HEK293 (cell line): ENCODE data around the gene RFNG.

Source experiments
- CTCF ChIA-PET: fragments of 350-600 bp; formaldehyde crosslinking; extraction: SDS; loops from one replicate; lab custom pipeline; 2021; ENCODE audit warnings: antibody characterized with exemption; lab: Yijun Ruan, JAX
- POLR2A ChIA-PET: fragments of 300-600 bp; formaldehyde crosslinking; extraction: SDS; loops from one replicate; lab custom pipeline; 2020; ENCODE audit warnings: antibody characterized with exemption, inconsistent platforms; lab: Yijun Ruan, JAX
- H3K27ac ChIP-seq: fragments of 200-500 bp; sonication (Bioruptor generic); 2 replicates; pipeline ENCODE4 v1.5.1; 2014; ENCODE audit warnings: low read depth, low read length, control low read depth, inconsistent platforms; ENCODE audit errors: extremely low read depth
- H3K36me3 ChIP-seq, 2 experiments: fragments of 200-500 bp in 1 of 2; sonication (Bioruptor generic) in 1 of 2; 1 replicate in 1 of 2; 2 replicates in 1 of 2; pipeline ENCODE4 v1.5.1; 2014 to 2017; ENCODE audit warnings: inconsistent platforms in 2 of 2, low read length in 2 of 2; ENCODE audit not compliant: control insufficient read depth in 2 of 2, insufficient read depth in 1 of 2
- H3K4me1 ChIP-seq: fragments of 200-500 bp; sonication (Bioruptor generic); 2 replicates; pipeline ENCODE4 v1.5.1; 2014; ENCODE audit warnings: mild to moderate bottlenecking, low read length, inconsistent platforms; ENCODE audit not compliant: control insufficient read depth, insufficient read depth
- H3K4me3 ChIP-seq: 2 replicates; pipeline ENCODE4 v1.5.1; 2011; ENCODE audit warnings: low read depth, mild to moderate bottlenecking, control low read depth, low read length, moderate library complexity
- H3K9me3 ChIP-seq: fragments of 200-500 bp; sonication (Bioruptor generic); 2 replicates; pipeline ENCODE4 v1.5.1; 2014; ENCODE audit warnings: low read depth, low read length, inconsistent platforms; ENCODE audit not compliant: control insufficient read depth, insufficient read depth
- BCL11B ChIP-seq: fragments of 450-650 bp; formaldehyde crosslinking; IDR thresholded peaks from 2 replicates; pipeline ENCODE4 v1.5.1; 2016; ENCODE audit warnings: low read depth, missing biosample characterization, missing genetic modification characterization
- GLIS1 ChIP-seq: fragments of 450-650 bp; formaldehyde crosslinking; IDR thresholded peaks from 2 replicates; pipeline ENCODE4 v1.5.1; 2016; ENCODE audit warnings: missing biosample characterization, missing genetic modification characterization
- GLIS2 ChIP-seq: fragments of 450-650 bp; formaldehyde crosslinking; IDR thresholded peaks from 2 replicates; pipeline ENCODE4 v1.5.1; 2016; ENCODE audit warnings: missing biosample characterization, missing genetic modification characterization
- HOXC10 ChIP-seq: sonication (generic); formaldehyde crosslinking; IDR thresholded peaks from 2 replicates; pipeline ENCODE4 v1.8.1; 2023; ENCODE audit warnings: mild to moderate bottlenecking, missing genetic modification reagents
- MEIS1 ChIP-seq: sonication (generic); formaldehyde crosslinking; IDR thresholded peaks from 2 replicates; pipeline ENCODE4 v1.8.1; 2022; ENCODE audit warnings: missing genetic modification reagents, mild to moderate bottlenecking, borderline replicate concordance
- YY1 ChIP-seq: fragments of 450-650 bp; formaldehyde crosslinking; IDR thresholded peaks from 2 replicates; pipeline ENCODE4 v1.5.1; 2018; ENCODE audit warnings: missing biosample characterization, missing genetic modification characterization
- ZEB2 ChIP-seq: fragments of 450-650 bp; formaldehyde crosslinking; IDR thresholded peaks from 2 replicates; pipeline ENCODE4 v1.5.1; 2016; ENCODE audit warnings: missing biosample characterization, missing genetic modification characterization
- ZIC2 ChIP-seq: fragments of 450-650 bp; formaldehyde crosslinking; IDR thresholded peaks from 2 replicates; pipeline ENCODE4 v1.5.1; 2016; ENCODE audit warnings: missing biosample characterization, missing genetic modification characterization
- ZNF211 ChIP-seq: fragments of 450-650 bp; formaldehyde crosslinking; IDR thresholded peaks from 2 replicates; pipeline ENCODE4 v1.5.1; 2016; ENCODE audit warnings: low read depth, missing biosample characterization, missing genetic modification characterization
- ZNF335 ChIP-seq: fragments of 450-650 bp; formaldehyde crosslinking; conservative IDR thresholded peaks from 2 replicates; pipeline ENCODE4 v1.5.1; 2016; ENCODE audit warnings: missing biosample characterization, missing genetic modification characterization
- ZNF394 ChIP-seq: fragments of 450-650 bp; formaldehyde crosslinking; IDR thresholded peaks from 2 replicates; pipeline ENCODE4 v1.5.1; 2016; ENCODE audit warnings: missing biosample characterization, missing genetic modification characterization, mild to moderate bottlenecking, moderate library complexity, borderline replicate concordance
- ZNF423 ChIP-seq: fragments of 450-650 bp; formaldehyde crosslinking; IDR thresholded peaks from 2 replicates; pipeline ENCODE4 v1.5.1; 2016; ENCODE audit warnings: missing biosample characterization, missing genetic modification characterization
- ZNF513 ChIP-seq: fragments of 450-650 bp; IDR thresholded peaks from 2 replicates; pipeline ENCODE4 v1.5.1; 2018; ENCODE audit warnings: missing biosample characterization, missing genetic modification characterization
- ZNF514 ChIP-seq: fragments of 450-650 bp; formaldehyde crosslinking; IDR thresholded peaks from 2 replicates; pipeline ENCODE4 v1.5.1; 2016; ENCODE audit warnings: missing biosample characterization, missing genetic modification characterization
- ZNF560 ChIP-seq: fragments of 450-650 bp; formaldehyde crosslinking; IDR thresholded peaks from 2 replicates; pipeline ENCODE4 v1.5.1; 2017; ENCODE audit warnings: missing biosample characterization, missing genetic modification characterization, borderline replicate concordance
- ZNF600 ChIP-seq: fragments of 450-650 bp; formaldehyde crosslinking; IDR thresholded peaks from 2 replicates; pipeline ENCODE4 v1.5.1; 2016; ENCODE audit warnings: missing biosample characterization, missing genetic modification characterization
- TF ChIP-seq, protein P1 (sequence below): fragments of 450-650 bp; formaldehyde crosslinking; conservative IDR thresholded peaks from 2 replicates; pipeline ENCODE4 v1.5.1; 2016; ENCODE audit warnings: low read depth, missing biosample characterization, missing genetic modification characterization
- TF ChIP-seq, protein P2 (sequence below): fragments of 450-650 bp; formaldehyde crosslinking; optimal IDR thresholded peaks from 2 replicates; pipeline ENCODE3; 2016; ENCODE audit warnings: missing biosample characterization, mild to moderate bottlenecking, missing genetic modification characterization

Gene RFNG

DNA sequence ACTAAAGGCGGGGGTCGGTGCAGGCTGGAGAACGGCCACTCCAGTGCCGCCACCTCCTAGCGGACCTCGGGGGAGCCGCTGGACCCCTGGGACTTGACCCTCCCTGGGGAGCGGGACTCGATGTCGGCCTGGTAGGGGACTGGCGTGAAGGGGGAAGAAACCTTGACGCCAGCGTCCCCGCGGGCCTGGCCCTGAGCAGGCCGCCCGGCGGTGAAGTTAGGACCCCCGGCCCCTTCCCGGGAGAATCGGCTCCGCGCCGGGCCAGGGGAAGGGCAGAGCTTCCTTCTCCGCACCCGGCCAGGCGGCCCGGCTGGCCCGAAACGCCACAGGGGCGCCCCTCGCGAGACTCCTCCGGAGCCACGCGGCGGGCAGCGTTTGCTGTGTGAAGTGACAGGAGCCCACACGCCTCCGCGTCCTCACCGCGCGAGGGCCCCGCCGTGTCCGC is 13.6 kb upstream of the RFNG start:
- peak overlapping the region; percentile 83 for H3K4me3 ChIP-seq
- TF ChIP-seq MEIS1 (CRISPR knock-in tag) = 0 out of 2 replicates have a peak, but pooled peaks have one; percentile 13
- peak; percentile 74; the same call in 1 of the 2 replicates for TF ChIP-seq GLIS2 (tag by site-specific recombination)
- no peak for TF ChIP-seq ZNF394
- TF ChIP-seq ZNF423 (tag by site-specific recombination) = 0 out of 2 replicates have a peak, but pooled peaks have one; percentile 23
- no peak for TF ChIP-seq ZEB2
- TF ChIP-seq ZIC2 (tag by site-specific recombination) = peak; percentile 54; the same call in 1 of the 2 replicates
- TF ChIP-seq, protein P1, sequence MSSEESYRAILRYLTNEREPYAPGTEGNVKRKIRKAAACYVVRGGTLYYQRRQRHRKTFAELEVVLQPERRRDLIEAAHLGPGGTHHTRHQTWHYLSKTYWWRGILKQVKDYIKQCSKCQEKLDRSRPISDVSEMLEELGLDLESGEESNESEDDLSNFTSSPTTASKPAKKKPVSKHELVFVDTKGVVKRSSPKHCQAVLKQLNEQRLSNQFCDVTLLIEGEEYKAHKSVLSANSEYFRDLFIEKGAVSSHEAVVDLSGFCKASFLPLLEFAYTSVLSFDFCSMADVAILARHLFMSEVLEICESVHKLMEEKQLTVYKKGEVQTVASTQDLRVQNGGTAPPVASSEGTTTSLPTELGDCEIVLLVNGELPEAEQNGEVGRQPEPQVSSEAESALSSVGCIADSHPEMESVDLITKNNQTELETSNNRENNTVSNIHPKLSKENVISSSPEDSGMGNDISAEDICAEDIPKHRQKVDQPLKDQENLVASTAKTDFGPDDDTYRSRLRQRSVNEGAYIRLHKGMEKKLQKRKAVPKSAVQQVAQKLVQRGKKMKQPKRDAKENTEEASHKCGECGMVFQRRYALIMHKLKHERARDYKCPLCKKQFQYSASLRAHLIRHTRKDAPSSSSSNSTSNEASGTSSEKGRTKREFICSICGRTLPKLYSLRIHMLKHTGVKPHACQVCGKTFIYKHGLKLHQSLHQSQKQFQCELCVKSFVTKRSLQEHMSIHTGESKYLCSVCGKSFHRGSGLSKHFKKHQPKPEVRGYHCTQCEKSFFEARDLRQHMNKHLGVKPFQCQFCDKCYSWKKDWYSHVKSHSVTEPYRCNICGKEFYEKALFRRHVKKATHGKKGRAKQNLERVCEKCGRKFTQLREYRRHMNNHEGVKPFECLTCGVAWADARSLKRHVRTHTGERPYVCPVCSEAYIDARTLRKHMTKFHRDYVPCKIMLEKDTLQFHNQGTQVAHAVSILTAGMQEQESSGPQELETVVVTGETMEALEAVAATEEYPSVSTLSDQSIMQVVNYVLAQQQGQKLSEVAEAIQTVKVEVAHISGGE (tag by site-specific recombination) = peak; percentile 32; the same call in 1 of the 2 replicates
- peak; percentile 73 for TF ChIP-seq ZNF335 (tag by site-specific recombination)
- 0 out of 2 replicates have a peak, but pooled peaks have one; percentile 12 for TF ChIP-seq GLIS1
- TF ChIP-seq ZNF514 (tag by site-specific recombination) = no peak
- no peak for TF ChIP-seq YY1
- TF ChIP-seq HOXC10 (CRISPR knock-in tag) = 0 out of 2 replicates have a peak, but pooled peaks have one; percentile 17
- TF ChIP-seq, protein P2, sequence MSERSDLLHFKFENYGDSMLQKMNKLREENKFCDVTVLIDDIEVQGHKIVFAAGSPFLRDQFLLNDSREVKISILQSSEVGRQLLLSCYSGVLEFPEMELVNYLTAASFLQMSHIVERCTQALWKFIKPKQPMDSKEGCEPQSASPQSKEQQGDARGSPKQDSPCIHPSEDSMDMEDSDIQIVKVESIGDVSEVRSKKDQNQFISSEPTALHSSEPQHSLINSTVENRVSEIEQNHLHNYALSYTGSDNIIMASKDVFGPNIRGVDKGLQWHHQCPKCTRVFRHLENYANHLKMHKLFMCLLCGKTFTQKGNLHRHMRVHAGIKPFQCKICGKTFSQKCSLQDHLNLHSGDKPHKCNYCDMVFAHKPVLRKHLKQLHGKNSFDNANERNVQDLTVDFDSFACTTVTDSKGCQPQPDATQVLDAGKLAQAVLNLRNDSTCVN (tag by site-specific recombination) = peak; percentile 53
- TF ChIP-seq BCL11B (tag by site-specific recombination) = 0 out of 2 replicates have a peak, but pooled peaks have one; percentile 7
- TF ChIP-seq, all 188 proteins: peak for 10
- H3K9me3 ChIP-seq = no peaks in the 10 kb centered on the region
- peak overlapping the region; percentile 95 for H3K27ac ChIP-seq
- H3K36me3 ChIP-seq = peaks cover 0 to 44% of the 10 kb centered on the region in 2 experiments; a peak in 1 of 3 replicates
- CTCF ChIA-PET = interaction anchor here (0.6 to 1.9 kb wide), 3 partner anchors 11 to 92 kb away, joined by 3 to 5 read pairs (median 3); no protein-coding TSS in a partner anchor
- POLR2A ChIA-PET = interaction anchor here (0.6 to 2.5 kb wide), 7 partner anchors 12 to 30 kb away, joined by 3 to 19 read pairs (median 4); partner anchors contain the start of genes DCXR and GPS1
- H3K4me1 ChIP-seq = peaks cover 7% of the 10 kb centered on the region; the same call in 1 of the 2 replicates

DNA sequence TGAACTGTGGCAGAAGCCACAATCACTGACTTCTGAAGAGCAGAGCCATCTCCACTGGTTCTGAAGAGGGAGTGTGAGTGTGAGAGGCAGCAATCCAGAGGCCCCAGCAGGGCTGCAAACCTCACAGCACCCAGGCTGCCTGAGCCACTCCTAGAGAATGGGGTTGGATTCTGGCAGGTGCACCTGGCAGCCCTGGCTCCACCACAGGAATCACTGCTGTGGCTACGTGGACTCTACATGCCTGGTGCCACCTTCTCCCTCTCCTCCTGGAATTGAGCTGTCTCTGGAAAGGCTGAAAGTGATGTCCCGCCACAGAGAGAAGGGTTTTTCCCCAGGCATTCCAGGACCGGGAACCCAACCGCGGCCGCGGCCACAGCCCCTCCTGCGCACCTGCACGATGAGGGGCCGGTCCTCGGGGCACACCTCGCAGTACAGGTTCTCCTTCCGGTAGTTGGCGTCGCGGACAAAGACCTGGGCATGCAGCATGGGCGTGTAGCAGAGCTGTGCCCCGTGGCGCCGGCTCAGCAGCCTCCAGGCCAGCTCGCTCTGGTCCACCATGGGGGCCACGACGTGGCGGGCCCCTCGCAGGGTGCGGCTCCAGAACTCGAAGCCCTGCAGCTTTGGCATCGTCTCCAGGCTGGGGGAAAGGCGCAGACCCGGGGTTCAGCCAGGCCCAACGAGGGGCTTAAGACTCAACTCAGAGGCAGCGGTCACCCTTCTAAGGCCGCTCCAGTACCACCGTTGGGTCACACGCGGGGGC is 13.0 kb upstream of the RFNG start:
- Histone ChIP-seq H3K27ac (peak overlapping the region; percentile 95), H3K36me3 (peaks cover 3 to 50% of the 10 kb centered on the region in 2 experiments; a peak in 1 of 3 replicates), H3K4me3 (peak overlapping the region; percentile 83), H3K4me1 (peaks cover 7% of the 10 kb centered on the region; the same call in 1 of the 2 replicates), H3K9me3 (no peaks in the 10 kb centered on the region)
- CTCF ChIA-PET = interaction anchor here (0.6 to 1.2 kb wide), 4 partner anchors 15 to 92 kb away, joined by 3 to 5 read pairs (median 3); partner anchors contain the start of gene DCXR
- POLR2A ChIA-PET = interaction anchor here (0.6 to 2.5 kb wide), 9 partner anchors 11 to 181 kb away, joined by 3 to 19 read pairs (median 4); partner anchors contain the start of genes DCXR and GPS1
- TF ChIP-seq ZNF211 (tag by site-specific recombination) (no peak), ZNF600 (tag by site-specific recombination) (peak; percentile 8; the same call in 1 of the 2 replicates), ZNF513 (tag by site-specific recombination) (no peak), ZNF560 (tag by site-specific recombination) (no peak)
